GM19351 (cell line): ENCODE data around the gene TTC9.
"Not testable (repeated sequence)": the region's sequence is repeated elsewhere in the genome, so short reads cannot be mapped to it uniquely, and the experiment has no call there.

Source experiments
- ATAC-seq: cut with Tn5 transposase; IDR thresholded peaks from one replicate; pipeline ENCODE4 v1.9.1; 2021; ENCODE audit warnings: mild to moderate bottlenecking, moderate library complexity; ENCODE audit not compliant: unreplicated experiment

TTC9 gene

GRCh38 chr14:70671652-70672644 lies 30.2 kb downstream of the TTC9 start:
- ATAC-seq = no peak

GRCh38 chr14:70677341-70677740 lies 35.6 kb downstream of the TTC9 start:
- no peak for ATAC-seq

GRCh38 chr14:70680748-70681147 lies 39.0 kb downstream of the TTC9 start:
- no peak for ATAC-seq

GRCh38 chr14:70683983-70684382 lies 42.3 kb downstream of the TTC9 start:
- no peak for ATAC-seq

- no peak for ATAC-seq
These were observed 43.9 kb downstream of the TTC9 start for GRCh38 chr14:70685474-70686197.

GRCh38 chr14:70692210-70692609 lies 50.5 kb downstream of the TTC9 start:
- no peak for ATAC-seq

GRCh38 chr14:70696026-70696425 lies 54.3 kb downstream of the TTC9 start:
- no peak for ATAC-seq

- no peak for ATAC-seq
These were observed 56.0 kb downstream of the TTC9 start for GRCh38 chr14:70697701-70698100.

- ATAC-seq = no peak
These were observed 56.6 kb downstream of the TTC9 start for GRCh38 chr14:70698288-70698687.

GRCh38 chr14:70699646-70700045 lies 57.9 kb downstream of the TTC9 start:
- ATAC-seq = no peak

GRCh38 chr14:70700955-70701585 lies 59.4 kb downstream of the TTC9 start:
- no peak for ATAC-seq

- no peak for ATAC-seq
These were observed 59.9 kb downstream of the TTC9 start for GRCh38 chr14:70701610-70702009.

- ATAC-seq = no peak
These were observed 60.4 kb downstream of the TTC9 start for GRCh38 chr14:70702161-70702560.

- ATAC-seq = not testable (repeated sequence)
These were observed 62.0 kb downstream of the TTC9 start for GRCh38 chr14:70703621-70704168.

GRCh38 chr14:70704960-70705359 lies 63.2 kb downstream of the TTC9 start:
- no peak for ATAC-seq

GRCh38 chr14:70706177-70706576 lies 64.5 kb downstream of the TTC9 start:
- ATAC-seq = no peak

GRCh38 chr14:70707138-70708038 lies 65.7 kb downstream of the TTC9 start:
- ATAC-seq = peak; percentile 76

GRCh38 chr14:70708717-70709570 lies 67.2 kb downstream of the TTC9 start:
- ATAC-seq = no peak

- no peak for ATAC-seq
These were observed 68.1 kb downstream of the TTC9 start for GRCh38 chr14:70709726-70710382.
